OCI-LY7 (cell line): ENCODE data around the gene PDE3B. TPM values are rescaled to one million over a fixed set of nuclear protein-coding genes. Genes with fewer than 3 reads are reported as not detected.

Source experiments
- BruUV-seq: library from RNA; stranded (reverse); fragments of 400-500 nt; replicated peaks from 2 replicates; lab custom pipeline; 2021; lab: Mats Ljungman, UMichigan
- CTCF ChIA-PET: fragments of 300-600 bp; sonication (Branson Sonifier 250); formaldehyde crosslinking; loops from one replicate; lab custom pipeline; 2022; ENCODE audit warnings: antibody characterized with exemption; ENCODE audit not compliant: unreplicated experiment; lab: Charles Lee
- POLR2A ChIA-PET: fragments of 300-600 bp; sonication (Branson Sonifier 250); formaldehyde crosslinking; loops from one replicate; lab custom pipeline; 2022; ENCODE audit warnings: antibody characterized with exemption; lab: Charles Lee
- DNase-seq: peaks from one replicate; pipeline ENCODE4 v3.0.0-alpha.2; 2015; ENCODE audit warnings: low spot score
- H2AFZ ChIP-seq: fragments of 200-600 bp; sonication (generic), shearing (Covaris generic); 2 replicates; pipeline ENCODE4 v1.6.1; 2014; ENCODE audit warnings: mild to moderate bottlenecking, antibody characterized with exemption, low read length, moderate library complexity
- H3K27ac ChIP-seq: fragments of 200-600 bp; sonication (generic); 2 replicates; pipeline ENCODE4 v1.5.1; 2014; ENCODE audit warnings: mixed run types, low read depth, mild to moderate bottlenecking, moderate library complexity, low read length, inconsistent platforms; ENCODE audit not compliant: poor library complexity, severe bottlenecking
- H3K36me3 ChIP-seq: fragments of 200-600 bp; sonication (generic); 2 replicates; pipeline ENCODE4 v1.6.1; 2014; ENCODE audit warnings: mild to moderate bottlenecking, antibody characterized with exemption, low read length, moderate library complexity, mixed read lengths; ENCODE audit not compliant: insufficient read depth
- H3K4me1 ChIP-seq: fragments of 200-600 bp; sonication (generic); 2 replicates; pipeline ENCODE4 v1.5.1; 2014; ENCODE audit warnings: mild to moderate bottlenecking, low read length; ENCODE audit not compliant: insufficient read depth, poor library complexity, severe bottlenecking
- H3K4me2 ChIP-seq: fragments of 200-600 bp; sonication (generic); 2 replicates; pipeline ENCODE4 v1.6.1; 2014; ENCODE audit warnings: mild to moderate bottlenecking, low read length
- H3K4me3 ChIP-seq: fragments of 200-600 bp; sonication (generic); 2 replicates; pipeline ENCODE4 v1.5.1; 2014; ENCODE audit warnings: mild to moderate bottlenecking, low read depth, low read length; ENCODE audit not compliant: poor library complexity, severe bottlenecking
- H3K79me2 ChIP-seq: fragments of 200-600 bp; sonication (generic); 2 replicates; pipeline ENCODE4 v1.6.1; 2016; ENCODE audit warnings: low read depth, mild to moderate bottlenecking, low read length, moderate library complexity, mixed read lengths; ENCODE audit not compliant: insufficient read depth
- H3K9me2 ChIP-seq: fragments of 200-600 bp; sonication (generic); 2 replicates; pipeline ENCODE4 v1.6.1; 2016; ENCODE audit warnings: mild to moderate bottlenecking, low read length, mixed read lengths; ENCODE audit not compliant: insufficient read depth
- H3K9me3 ChIP-seq: fragments of 200-600 bp; sonication (generic); 2 replicates; pipeline ENCODE4 v1.6.1; 2014; ENCODE audit warnings: mild to moderate bottlenecking, mixed run types, low read length, mixed read lengths
- H4K20me1 ChIP-seq: fragments of 200-600 bp; sonication (generic); 2 replicates; pipeline ENCODE4 v1.6.1; 2014; ENCODE audit warnings: mild to moderate bottlenecking, antibody characterized with exemption, low read length, moderate library complexity, mixed read lengths; ENCODE audit not compliant: insufficient read depth
- EZH2phosphoT487 ChIP-seq: fragments of 200-600 bp; sonication (generic); IDR thresholded peaks from 2 replicates; pipeline ENCODE4 v1.6.1; 2018; ENCODE audit warnings: low read depth, borderline replicate concordance, mild to moderate bottlenecking, mixed run types, antibody characterized with exemption, low read length, moderate library complexity, mixed read lengths
- intact Hi-C: fragments of 100-400 bp; cut with micrococcal nuclease; formaldehyde crosslinking; loops from one replicate; pipeline ENCODE4 v1.10.0; 2022; ENCODE audit not compliant: unreplicated experiment
- total RNA-seq, 2 experiments: library from RNA; depleted of rRNA in 1 of 2; stranded (reverse); fragments of >200 nt in 1 of 2; shearing (Covaris generic) in 1 of 2; gene quantifications; 2 replicates each; pipeline ENCODE4 v1.2.3, GENCODE V29; 2014 to 2022
- TF ChIP-seq, protein P1 (sequence below): fragments of 200-600 bp; sonication (generic); conservative IDR thresholded peaks from 2 replicates; pipeline ENCODE4 v1.5.1; 2014; ENCODE audit warnings: mild to moderate bottlenecking, antibody characterized with exemption, low read length, moderate library complexity, mixed read lengths

PDE3B gene
- total RNA-seq, 2 experiments from 2014 or later, result not detected

DNA sequence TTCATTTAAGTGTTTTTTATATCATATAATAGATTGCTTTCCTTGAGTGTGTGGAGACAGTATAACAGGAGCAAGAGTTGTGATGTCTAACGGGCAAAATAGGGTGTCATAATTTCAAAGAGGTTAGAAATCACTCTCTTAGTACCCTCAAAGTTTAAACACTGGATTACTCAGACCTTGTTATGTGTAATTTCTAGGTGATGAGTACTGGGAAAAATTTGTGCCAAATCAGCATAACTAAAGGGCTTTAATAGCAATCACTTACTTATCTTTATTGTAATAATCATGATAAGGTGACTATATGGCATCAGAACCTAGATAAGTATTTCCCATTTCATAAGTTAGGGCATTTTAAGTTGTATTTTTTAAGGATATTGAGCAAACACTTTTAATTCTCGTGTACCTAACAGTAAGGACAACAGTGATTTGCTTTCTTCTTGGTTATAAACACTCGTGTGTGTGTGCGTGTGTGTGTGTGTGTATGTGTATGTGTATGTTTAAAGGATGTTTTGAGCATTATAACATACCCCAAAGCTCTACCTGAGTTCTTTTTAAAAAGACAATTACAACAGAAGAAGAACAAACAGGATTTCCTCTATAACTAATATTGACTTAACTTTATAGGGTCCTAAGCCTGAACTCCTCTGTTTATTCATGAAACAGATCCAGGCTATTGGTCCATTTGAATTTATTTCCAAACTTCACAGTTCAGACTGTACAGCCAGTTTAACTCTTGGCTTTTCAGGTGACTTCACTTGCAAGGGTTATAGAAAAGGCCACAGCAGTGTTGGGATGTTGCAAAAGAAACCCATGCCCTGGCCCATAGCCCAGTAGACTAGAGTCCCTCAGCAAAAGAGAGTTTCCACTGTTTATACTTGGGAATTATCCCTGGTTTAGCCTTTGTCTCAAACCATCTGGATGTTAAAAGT lies 23.7 kb upstream of the PDE3B start:
- no peak overlapping the region for H3K27ac ChIP-seq
- ChIA-PET POLR2A (interaction anchor here (0.5 to 1.9 kb wide), 5 partner anchors 16 to 101 kb away, joined by 3 to 4 read pairs (median 4); no protein-coding TSS in a partner anchor), CTCF (no interaction called here)
- no peaks in the 10 kb centered on the region for H4K20me1 ChIP-seq
- DNase-seq, result no peak
- H3K4me3 ChIP-seq, result no peak overlapping the region
- H3K36me3 ChIP-seq, result no peaks in the 10 kb centered on the region
- H2AFZ ChIP-seq, result no peak overlapping the region
- H3K79me2 ChIP-seq, result no peaks in the 10 kb centered on the region
- intact Hi-C loops, result loop anchor here (10.0 kb wide), 1 partner anchor 285 kb away; no protein-coding TSS in a partner anchor
- H3K4me1 ChIP-seq, result no peaks in the 10 kb centered on the region
- BruUV-seq, result no TSS peak
- no peak overlapping the region for H3K4me2 ChIP-seq
- TF ChIP-seq, protein P1, sequence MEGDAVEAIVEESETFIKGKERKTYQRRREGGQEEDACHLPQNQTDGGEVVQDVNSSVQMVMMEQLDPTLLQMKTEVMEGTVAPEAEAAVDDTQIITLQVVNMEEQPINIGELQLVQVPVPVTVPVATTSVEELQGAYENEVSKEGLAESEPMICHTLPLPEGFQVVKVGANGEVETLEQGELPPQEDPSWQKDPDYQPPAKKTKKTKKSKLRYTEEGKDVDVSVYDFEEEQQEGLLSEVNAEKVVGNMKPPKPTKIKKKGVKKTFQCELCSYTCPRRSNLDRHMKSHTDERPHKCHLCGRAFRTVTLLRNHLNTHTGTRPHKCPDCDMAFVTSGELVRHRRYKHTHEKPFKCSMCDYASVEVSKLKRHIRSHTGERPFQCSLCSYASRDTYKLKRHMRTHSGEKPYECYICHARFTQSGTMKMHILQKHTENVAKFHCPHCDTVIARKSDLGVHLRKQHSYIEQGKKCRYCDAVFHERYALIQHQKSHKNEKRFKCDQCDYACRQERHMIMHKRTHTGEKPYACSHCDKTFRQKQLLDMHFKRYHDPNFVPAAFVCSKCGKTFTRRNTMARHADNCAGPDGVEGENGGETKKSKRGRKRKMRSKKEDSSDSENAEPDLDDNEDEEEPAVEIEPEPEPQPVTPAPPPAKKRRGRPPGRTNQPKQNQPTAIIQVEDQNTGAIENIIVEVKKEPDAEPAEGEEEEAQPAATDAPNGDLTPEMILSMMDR, result no peak
- TF ChIP-seq EZH2phosphoT487, result no peak
- H3K9me2 ChIP-seq, result no peaks in the 10 kb centered on the region
- H3K9me3 ChIP-seq, result no peaks in the 10 kb centered on the region

DNA sequence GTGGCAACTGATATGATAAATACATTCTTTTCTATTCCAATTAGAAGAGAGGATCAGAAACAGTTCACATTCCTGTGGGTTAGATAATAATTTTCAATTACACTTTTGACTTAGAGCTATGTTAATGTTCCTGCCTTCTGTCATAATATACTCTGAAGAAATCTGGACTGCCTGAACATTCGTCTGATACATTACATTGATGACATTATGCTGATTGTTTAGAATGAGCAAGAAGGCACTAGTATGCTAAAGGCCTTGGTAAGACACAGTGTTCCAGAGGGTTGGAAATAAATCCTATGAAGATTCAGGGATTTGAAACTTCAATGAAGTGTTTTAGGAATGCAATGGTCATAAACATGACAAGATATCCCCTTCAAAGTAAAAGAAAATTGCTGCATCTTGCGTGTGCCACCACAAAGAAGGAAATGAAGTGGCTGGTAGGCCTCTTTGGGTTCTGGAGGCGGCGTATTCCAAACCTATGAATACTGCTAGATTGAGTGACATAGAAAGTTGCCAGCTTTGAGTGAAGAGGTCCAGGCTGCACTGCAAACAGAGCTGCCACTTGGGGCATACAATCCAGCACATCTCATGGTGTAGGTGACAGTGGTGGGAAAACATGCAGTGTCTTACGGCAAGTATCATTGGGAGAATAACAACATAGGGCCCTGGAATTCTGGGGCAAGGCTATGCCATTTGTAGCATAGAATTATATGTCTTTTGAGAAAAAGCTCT lies 21.2 kb upstream of the PDE3B start:
- Histone ChIP-seq H3K27ac (no peak overlapping the region), H2AFZ (no peak overlapping the region), H3K9me2 (no peaks in the 10 kb centered on the region), H3K36me3 (no peaks in the 10 kb centered on the region), H3K4me3 (no peak overlapping the region), H3K4me2 (no peak overlapping the region), H3K79me2 (no peaks in the 10 kb centered on the region), H3K4me1 (peaks cover 16% of the 10 kb centered on the region), H3K9me3 (no peaks in the 10 kb centered on the region), H4K20me1 (no peaks in the 10 kb centered on the region)
- ChIA-PET CTCF (no interaction called here), POLR2A (interaction anchor here (0.5 to 0.9 kb wide), 2 partner anchors 12 to 22 kb away, joined by 3 read pairs; no protein-coding TSS in a partner anchor)
- intact Hi-C loops, result loop anchor here (10.0 kb wide), 1 partner anchor 282 kb away; no protein-coding TSS in a partner anchor
- no peak for DNase-seq
- TF ChIP-seq, protein P1, result no peak
- no peak for TF ChIP-seq EZH2phosphoT487
- BruUV-seq, result no TSS peak
